Inflammatory macrophage (primary cell): Measurements from ENCODE around the gene IRAK2.

ENCODE experiments used
- DNase-seq, 2 donors: peaks; one replicate each; pipeline ENCODE4 v3.0.0-alpha.2; 2020 to 2022

The IRAK2 gene

DNA sequence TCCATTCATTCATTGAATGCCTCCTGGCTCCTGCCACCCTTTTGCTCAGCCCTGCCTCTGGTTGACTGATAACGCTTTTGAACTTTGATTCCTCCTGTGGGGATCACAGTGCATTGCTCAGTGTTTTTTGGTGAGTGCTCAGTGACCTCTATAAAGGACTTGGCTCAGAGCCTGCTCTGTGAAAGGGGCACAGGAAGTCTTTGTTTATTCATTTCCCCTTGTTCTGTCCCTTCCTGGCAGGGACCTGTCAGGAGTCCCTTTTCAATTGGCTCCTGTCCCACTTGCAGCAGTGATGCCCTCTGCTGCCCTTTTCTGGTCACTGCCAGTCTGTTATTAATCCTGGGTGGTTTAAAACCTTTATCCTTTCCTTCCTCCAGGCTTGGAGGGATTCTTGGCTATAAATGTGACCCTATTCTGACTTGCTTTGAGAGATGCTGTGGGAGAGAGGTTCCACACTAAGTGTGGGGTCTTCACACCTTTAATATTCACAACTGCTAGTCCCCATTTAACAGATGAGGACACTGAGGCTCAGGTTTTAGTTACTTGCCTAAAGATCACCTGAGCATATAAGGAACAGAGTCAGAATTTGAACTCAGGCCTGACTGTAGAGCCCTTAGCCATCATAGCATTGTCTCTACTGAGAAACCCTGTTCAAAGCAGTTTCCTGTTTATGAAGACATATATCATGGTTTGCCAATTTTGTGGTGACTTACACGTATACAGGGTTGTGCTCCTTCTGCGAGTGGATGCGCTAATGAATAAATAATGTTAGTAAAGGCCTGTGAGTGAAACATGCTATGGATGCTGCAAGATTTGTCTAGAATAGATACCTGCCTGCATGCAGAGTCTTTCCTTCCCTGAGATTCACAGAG is 60.3 kb downstream of the IRAK2 start:
- peak; percentile 81 to 86 for DNase-seq

DNA sequence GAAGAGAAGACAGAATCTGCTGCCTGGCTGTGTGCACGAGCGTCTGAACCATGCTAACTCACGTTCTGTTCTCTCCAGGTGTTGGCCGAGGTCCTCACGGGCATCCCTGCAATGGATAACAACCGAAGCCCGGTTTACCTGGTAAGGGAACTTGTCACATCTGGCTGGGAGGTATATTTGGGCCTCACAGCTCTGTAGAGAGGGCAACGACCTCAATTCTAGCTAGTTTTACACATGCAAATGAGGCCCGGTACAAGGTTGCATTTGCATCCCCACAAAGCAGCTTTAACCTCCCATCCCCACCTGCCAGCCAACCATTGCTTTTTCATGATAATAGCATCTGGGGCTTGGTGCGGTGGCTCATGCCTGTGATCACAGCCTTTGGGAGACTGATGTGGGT is 61.6 kb downstream of the IRAK2 start:
- DNase-seq = no peak

DNA sequence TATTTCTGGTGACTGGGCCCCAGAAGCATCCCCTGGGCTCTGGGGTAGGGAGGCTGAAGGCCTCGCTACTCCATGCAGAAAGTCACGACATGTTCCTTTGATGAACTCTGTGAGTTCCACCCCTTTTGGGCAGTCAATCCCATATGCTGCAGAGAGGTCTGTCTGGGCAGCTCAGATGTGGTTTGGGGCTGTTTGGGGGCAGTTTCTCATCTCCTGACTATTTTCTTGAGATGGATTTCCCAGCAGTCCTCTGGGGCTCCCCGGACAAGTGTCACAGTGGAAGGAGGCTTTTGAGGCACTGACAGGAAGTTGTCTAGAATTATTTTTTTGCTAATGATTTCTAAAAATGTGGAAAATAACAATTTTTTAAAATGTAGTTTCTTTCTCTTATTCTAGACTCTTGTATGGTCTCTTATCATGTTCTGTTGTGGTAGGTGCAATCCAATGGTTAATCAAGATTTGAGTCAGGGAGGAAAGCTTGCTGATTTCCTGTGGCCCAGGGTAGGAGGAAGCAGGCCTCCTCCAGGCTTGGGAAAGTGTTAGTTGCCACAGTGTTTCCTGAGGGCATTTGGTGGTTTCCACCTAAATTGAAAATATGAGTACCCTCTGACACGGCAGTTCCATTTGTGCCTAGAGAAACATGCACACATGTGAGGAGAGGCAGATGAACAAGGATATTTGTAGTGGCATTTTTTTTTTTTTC is 63.7 kb downstream of the IRAK2 start:
- DNase-seq = peak; percentile 88 to 89

DNA sequence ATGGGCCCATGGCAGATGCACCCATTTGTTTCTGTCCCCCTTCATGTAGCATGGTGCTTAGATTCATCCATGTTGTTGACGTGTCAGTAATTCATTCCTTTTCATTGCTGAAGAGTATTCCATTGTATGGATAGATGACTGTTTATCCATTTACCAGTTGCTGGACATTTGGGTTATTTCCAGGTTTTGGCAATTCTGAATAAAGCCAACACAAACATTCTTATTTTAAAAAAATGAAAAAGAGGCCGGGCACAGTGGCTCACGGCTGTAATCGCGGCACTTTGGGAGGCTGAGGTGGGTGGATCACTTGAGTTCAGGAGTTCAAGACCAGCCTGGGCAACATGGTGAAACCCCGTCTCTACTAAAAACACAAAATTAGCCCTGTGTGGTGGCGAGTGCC is 64.9 kb downstream of the IRAK2 start:
- DNase-seq = no peak

DNA sequence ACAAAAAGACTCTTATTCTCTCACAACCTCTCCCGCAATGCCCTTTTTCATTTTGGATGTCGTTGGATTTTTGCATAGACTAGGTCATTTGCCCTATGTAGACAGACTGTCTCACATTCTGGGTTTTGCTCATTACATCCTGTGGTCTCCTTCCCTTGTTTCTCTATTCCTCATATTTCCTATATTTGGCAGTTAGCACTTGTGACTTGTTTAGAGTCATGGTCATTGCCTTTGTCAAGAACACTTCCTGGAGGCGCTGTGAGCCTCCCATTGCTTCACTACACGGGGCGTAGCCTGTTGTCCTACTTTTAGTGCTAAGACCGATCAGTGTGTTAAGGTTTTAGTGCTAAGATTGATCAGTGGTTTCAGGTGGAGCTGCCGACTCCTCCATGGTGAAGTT is 67.4 kb downstream of the IRAK2 start:
- peak; percentile 93 to 95 for DNase-seq

DNA sequence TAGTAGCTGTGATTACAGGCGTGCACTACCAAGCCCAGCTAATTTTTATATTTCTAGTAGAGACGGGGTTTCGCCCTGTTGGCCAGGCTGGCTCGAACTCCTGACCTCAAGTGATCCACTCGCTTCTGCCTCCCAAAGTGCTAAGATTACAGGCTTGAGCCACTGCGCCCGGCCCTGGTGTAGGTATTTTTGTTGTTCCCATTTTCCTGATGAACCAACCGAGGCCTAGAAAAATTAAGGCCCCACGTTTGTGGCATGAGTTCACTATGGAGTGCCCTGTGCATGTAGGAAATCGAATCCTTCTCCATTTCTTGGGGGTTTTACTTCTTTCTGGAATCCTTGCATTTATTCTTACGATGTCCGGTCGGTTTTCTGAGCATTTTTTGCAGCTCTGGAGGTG is 69.3 kb downstream of the IRAK2 start:
- DNase-seq = no peak

DNA sequence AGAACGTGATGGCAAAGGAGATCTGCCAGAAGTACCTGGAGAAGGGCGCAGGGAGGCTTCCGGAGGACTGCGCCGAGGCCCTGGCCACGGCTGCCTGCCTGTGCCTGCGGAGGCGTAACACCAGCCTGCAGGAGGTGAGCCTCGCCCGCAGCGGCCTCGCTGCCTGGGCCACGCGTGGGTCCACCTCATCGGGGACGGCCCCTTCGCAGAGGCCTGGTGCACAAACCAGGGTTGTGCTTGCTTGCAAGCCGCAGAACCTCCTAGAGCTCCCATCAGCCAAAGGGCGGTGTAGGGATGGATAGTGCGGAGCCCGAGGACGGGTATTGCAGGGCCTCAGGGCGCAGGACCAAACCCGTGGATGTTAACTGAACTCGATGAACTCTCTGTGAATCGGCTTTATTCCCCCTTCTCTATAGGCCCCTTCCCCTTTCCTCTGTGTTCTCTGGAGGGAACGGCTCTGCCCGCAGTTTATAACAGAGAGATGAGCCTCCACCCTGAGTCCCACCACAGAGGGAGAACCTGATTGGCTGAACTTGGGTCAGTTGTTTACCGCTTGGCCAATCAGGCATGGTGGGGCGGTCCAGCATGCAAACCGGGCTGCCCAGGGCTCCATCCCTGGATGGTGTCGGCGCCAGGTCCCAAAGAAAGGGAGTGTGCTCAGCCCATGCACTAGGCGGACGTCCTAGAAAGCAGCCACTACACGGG is 70.0 kb downstream of the IRAK2 start:
- no peak for DNase-seq

DNA sequence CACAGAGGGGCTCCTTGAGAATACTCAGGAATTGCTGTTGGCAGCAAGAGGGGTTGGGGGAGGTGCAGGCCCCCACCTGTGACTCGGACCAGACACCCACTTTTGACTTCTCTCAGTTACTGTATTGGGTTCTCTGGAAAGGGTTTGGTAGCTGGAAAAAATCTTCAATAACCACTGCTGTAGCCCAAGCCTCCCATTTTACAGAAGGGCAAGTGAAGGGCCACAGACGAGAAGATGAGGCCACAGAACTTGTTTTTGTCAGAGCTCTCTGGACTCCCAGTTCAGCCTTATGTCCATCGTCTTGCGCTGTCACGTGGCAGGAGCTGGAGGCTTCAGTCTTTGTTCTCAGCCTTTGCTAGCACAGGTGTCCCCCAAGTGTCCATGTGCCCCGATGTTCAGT is 70.8 kb downstream of the IRAK2 start:
- no peak for DNase-seq

DNA sequence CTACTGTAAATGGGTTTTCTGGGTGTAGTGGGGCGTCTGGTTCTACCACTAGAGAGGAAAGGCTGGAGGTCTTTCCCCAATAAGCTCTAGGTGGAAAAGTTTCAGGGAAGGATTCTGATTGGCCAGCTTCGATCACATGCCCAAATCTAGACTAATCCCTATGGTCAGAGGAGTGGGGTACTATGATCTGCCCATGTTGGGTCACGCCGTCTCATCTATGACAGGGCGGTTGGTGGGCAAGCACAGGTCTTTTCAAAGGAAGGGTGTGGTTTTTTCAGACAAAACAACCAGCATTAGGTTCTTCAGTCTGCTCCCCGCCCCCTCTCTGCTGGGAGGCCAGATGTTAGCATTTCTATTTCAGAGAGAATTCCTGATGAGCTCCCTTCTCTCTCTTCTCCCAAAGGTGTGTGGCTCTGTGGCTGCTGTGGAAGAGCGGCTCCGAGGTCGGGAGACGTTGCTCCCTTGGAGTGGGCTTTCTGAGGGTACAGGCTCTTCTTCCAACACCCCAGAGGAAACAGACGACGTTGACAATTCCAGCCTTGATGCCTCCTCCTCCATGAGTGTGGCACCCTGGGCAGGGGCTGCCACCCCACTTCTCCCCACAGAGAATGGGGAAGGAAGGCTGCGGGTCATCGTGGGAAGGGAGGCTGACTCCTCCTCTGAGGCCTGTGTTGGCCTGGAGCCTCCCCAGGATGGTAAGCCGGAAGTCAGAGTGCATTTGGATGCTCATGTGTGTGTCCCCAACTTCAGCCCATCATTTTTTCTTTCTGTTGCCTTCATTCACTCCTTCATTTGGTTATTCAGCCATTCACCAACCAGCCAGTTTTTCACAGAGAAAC is 73.8 kb downstream of the IRAK2 start:
- peak in 1 of 2 donors; percentile 16 for DNase-seq

DNA sequence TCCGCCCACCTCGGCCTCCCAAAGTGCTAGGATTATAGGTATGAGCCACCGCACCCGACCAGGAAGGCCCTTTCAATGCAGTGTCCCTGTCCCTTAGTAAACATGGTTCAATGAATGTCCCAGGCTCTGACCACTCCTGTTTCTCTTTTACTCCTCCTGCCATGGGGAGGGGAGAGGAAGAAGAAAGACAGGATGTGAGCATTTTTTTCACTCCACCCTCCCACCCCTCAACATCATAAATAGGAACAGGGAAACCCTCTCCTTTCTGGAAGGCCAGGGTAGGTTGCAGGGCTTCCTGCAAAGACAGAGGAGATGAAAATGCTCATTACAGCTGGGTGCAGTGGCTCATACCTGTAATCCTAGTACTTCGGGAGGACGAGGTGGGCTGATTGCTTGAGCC is 76.1 kb downstream of the IRAK2 start:
- no peak for DNase-seq

DNA sequence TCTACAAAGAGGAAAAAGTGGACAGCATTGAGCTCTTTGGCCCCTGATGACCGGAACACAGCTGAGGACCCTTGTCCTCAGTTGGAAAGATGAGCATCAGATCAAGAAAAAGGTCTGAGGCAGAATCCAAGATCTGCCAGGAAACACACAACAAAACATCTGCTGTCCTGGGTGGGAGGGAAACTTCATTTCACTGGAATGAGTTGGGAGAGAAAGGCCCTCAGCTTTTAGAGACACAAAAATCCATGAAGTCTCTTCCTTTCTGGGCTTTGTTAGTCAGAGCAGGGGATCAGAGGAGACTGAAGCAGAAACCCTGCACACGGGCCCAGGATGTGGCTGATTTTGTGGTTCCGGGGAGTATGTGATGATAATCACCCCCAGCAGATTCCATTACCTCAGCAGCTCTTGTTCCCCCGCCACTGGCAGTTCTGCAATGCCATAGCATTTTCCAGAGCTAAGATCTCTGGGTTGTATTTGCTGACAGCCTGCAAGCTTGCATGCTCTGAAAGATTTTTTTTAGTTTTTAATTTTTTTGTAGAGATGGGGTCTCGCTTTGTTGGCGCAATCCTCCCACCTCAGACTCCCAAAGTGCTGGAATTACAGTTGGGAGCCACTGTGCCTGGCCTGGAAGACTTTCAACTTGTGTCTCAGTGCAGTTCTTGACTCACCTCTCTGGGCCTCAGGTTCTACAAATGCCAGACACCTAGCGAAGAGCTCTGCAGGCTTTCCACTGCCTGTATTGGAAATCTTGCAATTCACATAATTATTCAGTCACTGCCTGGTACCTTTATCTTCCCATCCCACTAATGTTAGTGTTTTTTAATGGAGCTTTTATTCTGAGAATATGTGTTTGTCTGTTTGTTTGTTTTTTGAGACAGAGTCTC is 77.7 kb downstream of the IRAK2 start:
- DNase-seq = no peak

DNA sequence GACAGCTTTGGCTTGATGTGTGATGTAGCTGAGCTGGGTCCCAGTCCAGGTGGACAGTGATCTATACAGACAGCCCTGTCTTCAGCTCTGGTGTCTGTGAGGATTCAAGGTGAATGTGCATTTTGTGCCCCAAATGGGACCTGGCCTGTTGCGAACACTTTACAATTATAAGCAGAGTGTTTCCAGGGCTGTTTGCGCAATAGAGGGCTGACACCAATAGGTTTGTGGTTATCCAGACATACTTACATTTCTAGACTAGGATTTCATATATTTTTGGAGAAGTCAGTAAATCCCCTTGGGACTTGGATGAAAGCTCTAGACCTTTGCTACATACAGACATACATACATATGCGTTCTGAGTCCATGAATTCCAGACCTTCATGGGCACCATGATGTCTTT is 79.3 kb downstream of the IRAK2 start:
- DNase-seq = no peak

DNA sequence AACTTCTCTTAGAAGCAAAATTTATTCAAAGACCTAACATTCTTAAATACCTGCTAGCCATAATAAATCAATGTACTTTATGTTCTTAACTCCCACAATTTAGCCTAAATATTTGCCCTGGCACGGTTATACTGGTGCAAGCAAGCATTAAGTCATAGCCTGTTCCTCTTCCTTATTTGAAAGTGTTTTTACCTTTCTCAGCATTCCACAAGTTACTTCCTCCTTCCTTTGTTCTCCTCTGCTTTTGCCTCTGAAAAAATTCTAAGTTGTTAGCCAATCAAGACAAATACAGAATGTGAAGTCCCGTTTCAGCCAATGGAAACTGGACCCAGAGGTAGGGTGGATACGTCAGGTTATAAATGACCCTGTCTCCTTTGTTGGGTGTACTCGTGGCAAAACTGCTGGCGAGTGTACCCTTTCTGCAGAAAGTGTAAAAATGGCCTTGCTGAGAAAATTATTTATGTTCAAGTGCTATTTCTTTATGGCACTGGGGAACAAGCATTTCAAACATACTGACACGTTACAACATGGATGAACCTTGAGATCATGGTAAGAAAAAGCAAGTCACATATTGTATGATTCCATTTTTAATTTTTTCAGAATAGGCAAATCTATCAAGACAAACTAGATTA is 80.5 kb downstream of the IRAK2 start:
- DNase-seq = peak; percentile 13 to 26

DNA sequence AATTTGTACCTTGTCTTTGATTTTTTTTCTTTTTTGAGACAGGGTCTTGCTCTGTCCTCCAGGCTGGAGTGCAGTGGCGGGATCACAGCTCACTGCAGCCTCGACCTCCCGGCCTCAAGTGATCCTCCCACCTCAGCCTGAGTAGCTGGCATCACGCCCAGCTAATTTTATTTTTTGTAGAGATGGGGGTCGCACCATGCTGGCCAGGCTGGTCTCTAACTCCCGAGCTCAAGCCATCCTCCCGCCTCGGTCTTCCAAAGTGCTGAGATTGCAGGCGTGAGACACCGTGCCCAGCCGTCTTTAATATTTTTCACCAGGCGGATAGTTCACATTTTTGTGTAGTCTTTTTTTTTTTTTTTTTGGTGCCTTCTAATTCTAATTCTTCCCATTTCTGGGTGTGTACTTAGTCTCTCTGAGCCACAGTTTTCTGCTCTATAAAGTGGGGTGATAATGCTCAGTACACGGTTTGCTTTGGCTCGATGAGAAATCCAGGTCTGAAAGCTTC is 83.0 kb downstream of the IRAK2 start:
- no peak for DNase-seq

DNA sequence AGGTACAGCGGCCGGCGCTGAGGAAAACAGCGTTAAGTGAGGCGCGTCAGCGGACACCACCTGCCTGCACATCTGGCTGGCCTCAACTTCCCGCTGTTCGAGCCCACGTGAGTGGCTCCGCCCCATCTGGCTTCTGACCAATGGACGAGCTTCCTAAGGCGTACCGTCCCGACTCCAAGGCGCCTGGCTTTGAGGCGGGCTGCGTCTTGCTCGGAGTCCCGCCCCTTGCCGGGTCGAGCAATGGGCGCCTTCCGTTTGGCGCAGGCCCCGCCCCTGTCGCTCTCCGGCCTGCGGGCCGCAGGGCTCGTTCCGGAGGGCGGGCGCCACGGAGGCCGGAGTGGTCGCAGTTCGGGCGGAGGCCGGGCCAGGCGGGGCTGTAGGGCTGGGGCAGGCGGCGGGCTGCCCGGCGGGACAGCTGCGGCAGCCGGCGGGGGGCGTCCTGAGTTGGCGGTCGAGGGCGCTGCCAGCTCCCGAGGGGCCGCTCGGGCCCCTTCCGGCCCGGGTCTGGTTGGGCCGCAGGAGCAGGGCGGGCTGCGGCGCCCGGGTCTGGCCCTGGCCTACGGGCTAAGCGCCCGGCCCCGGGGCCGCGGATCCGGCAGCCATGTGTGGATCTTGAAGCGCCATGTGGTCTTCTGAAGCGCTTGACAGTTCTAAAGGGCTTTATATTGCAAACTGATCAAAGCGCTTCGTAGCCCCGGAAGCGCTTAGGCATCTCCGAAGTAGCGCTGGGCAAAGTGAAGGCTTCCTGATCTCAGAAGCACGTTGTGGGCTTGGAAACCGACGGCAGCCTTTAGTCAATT is 83.7 kb downstream of the IRAK2 start, which contains the start of gene TATDN2:
TATDN2 (plus strand) TSS at position 276 of the 800 bp plus-strand sequence. CDS start 742 bp downstream, outside the sequence.
- peak; percentile 97 for DNase-seq

DNA sequence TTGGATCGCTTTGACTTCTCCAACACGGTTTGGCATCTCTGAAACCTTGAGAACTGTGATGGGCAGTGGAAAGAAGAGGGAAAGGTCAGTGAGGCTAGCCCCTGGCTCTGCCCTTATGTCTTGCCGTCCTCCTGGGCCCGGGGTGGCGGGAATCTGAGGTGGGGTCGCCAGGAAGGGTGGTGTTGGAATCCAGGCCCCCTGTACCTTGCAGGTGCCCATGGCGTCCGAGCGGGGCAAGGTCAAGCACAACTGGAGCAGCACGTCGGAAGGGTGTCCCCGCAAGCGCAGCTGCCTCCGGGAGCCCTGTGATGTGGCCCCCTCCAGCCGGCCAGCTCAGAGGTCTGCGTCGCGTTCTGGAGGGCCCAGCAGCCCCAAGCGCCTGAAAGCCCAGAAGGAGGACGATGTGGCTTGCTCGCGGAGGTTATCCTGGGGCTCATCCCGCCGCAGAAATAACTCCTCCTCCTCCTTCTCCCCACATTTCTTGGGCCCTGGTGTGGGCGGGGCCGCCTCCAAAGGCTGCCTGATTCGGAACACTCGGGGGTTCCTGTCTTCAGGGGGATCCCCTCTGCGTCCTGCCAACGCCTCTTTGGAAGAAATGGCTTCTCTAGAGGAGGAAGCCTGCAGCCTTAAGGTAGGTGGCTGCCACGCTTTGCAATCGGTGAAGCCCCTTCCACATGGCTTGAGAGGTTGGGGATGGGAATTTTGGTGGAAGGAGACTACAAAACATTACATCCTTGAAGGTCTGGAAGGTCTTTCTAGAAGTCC is 84.4 kb downstream of the IRAK2 start:
- peak; percentile 40 to 82 for DNase-seq

DNA sequence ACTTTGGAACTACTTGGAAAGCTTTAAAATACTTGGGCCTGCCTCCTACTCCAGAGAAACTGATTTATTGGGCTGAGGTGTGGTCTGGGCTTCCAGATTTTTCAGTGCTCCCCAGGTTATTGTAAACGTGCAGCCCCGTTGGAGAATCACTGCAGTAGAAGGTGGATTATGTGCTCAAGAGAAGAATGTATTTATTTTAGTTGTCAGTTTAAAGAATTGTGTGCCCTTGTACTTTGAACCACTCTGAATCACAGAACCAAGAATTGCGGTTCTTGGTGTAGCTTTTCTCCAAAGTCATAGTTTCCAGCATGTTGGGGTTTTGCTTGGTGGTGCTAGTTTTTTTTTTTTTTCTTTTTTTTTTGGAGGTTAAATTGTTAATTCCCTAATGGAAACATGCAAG is 85.1 kb downstream of the IRAK2 start:
- no peak for DNase-seq

DNA sequence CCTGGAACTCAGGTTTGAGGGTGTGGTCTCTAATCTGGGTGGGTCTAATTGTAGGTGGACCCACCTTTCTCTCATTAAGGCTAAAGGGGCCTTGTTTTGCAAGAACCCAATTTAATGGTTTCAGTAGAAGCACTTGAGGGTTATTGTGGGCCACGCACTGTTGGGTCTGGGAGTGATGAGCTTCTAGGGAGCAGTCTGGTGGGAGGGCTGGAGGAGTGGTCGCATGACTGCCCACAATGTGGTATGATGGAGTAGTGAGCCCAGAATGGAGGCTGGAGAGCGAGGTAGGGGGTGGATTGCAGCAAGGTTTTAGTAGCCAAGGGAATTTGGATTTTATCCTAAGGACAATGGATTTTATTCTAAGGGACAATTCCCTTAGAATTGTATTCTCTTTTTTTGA is 86.3 kb downstream of the IRAK2 start:
- DNase-seq = no peak

DNA sequence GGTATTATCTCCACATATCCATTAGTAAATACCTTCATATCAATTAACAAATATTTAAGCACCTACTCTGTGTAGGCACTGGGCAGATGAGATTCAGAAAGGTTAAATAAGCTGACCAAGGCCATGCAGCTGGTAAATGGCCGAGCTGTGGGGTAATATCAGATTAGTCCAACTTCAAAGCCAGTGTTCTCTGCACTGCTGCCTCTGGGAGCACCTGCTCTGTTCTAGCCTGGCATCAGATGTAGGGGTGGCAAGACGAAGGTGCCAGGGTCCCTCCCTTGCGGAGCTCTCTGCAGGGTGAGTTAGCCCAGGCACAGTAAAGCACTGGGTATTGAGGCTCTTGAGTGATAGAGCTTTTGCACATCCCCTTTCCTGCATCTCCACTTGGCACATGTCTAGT is 89.0 kb downstream of the IRAK2 start:
- DNase-seq = no peak
